Posterior cingulate gyrus (tissue), 11 donors: Measurements from ENCODE around the gene TMEM17.

Experiments used
- DNase-seq, 10 donors: peaks; one replicate each; pipeline versions ENCODE4 v3.0.0 to v3.0.0-alpha.2; 2020 to 2021; ENCODE audit warnings: mixed read lengths in 3 of 10
- intact Hi-C: fragments of 100-400 bp; cut with DNase I; formaldehyde crosslinking; loops from one replicate; pipeline ENCODE4 v1.15.1; 2023

The TMEM17 gene

DNA sequence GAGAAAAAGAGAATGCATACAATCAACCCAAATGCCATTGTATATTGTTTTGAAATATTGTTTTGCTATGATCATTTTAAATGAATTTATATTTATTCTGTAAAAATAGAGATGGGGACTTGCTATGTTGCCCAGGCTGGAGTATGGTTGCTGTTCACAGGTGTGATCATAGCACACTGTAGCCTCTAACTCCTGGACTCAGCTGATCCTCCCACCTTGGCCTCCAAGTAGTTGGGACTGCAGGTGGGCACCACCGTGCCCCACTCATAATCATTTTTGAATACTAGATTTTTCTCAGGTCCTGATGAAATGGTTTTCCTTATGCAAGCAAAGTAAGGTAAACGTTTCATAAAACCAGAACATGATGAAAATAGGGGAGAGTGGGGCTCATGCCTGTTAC lies 46.3 kb downstream of the TMEM17 start:
- intact Hi-C loops = loop anchor here (5.0 kb wide), 3 partner anchors 48 to 1028 kb away; partner anchors contain the start of genes EHBP1 and TMEM17
- no peak for DNase-seq

DNA sequence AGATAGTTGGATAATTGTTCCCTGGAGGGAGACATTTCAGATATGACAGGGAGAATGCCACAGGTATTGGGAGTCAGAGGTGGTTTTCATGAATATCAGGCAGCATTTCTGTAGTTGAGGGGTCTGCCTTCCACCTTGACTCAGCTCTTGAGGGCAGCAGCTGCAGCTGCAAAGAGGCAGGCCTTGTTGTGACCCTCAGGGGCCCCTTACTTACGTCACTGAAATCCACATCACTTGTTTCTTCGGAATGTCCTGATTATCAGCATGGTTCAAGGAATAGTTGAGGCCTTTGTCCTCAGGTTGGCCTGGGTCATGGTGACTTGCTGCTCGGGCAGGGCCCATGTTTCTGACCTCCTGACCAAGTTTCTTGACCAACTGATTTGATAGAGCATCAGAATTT lies 46.9 kb downstream of the TMEM17 start:
- DNase-seq = no peak

DNA sequence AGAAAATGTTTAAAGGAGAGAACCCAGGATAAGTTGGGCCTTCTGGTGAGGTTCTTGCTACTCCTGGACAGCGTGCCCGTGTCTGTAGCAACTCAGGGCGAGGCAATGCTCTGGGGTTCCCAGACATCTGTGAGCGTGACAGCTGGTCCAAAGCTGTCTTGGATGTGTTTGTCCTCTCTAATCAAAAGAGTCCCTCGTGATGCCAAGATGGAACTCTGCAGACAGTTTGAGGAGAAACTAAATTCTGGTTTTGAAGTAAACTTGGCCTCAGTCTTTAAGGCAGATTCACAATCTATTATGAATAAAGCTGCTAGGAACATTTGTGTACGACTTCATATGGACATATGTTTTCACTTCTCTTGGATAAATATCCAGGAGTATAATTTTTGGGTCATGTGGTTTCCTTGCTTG lies 47.3 kb downstream of the TMEM17 start:
- intact Hi-C loops = loop anchor here (5.0 kb wide), 2 partner anchors 49 to 1029 kb away; partner anchors contain the start of gene TMEM17
- no peak for DNase-seq

More for the DNA sequence above, 46.9 kb downstream of the TMEM17 start:
- intact Hi-C loops = loop anchor here (5.0 kb wide), 2 partner anchors 48 to 1028 kb away; partner anchors contain the start of gene TMEM17

DNA sequence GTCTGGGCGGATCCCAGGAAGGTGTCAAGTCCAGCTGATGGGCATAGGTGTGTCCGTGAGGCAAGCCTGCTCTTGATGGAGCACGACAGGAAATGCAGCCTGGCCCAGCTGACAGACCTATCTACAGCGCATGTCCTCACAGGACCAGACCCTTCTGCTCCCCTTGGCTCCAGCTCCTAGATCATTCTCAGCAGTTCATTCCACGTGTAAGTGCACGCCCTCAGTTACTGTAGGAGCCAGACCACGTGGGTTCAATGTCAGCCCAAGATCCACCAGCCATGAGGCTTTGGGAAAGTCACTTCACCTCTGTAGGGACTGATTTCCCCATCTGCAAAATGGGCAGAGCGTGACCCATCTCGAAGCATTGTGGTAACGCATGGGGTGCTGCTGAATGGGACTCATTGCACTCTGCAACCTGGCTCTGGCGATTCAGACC lies 47.8 kb downstream of the TMEM17 start:
- intact Hi-C loops = loop anchor here (5.0 kb wide), 2 partner anchors 49 to 1029 kb away; partner anchors contain the start of gene TMEM17

DNA sequence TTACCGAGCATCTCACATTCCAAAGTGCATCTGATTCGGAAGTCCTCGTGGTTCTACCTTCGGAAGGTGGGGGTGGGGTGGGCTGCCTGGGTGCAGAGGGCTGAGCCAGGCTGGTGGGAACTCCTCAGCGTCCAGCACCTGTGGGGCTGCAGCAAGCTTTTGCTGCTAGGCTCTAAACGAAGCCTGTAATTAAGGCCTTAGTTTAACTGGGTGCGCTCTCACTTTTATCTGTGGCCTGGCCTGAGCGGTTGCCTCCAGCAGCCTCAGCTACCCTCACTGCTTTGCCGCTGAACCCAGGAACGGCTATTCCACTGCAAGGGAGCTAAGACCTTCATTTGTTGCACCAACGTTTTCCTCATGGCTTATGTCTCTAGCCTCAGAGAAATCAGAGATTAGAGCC lies 48.4 kb downstream of the TMEM17 start:
- intact Hi-C loops = loop anchor here (1.0 to 5.0 kb wide), 4 partner anchors 50 to 1030 kb away; partner anchors contain the start of gene TMEM17
- no peak for DNase-seq

More for the DNA sequence above, 47.8 kb downstream of the TMEM17 start:
- DNase-seq = no peak

DNA sequence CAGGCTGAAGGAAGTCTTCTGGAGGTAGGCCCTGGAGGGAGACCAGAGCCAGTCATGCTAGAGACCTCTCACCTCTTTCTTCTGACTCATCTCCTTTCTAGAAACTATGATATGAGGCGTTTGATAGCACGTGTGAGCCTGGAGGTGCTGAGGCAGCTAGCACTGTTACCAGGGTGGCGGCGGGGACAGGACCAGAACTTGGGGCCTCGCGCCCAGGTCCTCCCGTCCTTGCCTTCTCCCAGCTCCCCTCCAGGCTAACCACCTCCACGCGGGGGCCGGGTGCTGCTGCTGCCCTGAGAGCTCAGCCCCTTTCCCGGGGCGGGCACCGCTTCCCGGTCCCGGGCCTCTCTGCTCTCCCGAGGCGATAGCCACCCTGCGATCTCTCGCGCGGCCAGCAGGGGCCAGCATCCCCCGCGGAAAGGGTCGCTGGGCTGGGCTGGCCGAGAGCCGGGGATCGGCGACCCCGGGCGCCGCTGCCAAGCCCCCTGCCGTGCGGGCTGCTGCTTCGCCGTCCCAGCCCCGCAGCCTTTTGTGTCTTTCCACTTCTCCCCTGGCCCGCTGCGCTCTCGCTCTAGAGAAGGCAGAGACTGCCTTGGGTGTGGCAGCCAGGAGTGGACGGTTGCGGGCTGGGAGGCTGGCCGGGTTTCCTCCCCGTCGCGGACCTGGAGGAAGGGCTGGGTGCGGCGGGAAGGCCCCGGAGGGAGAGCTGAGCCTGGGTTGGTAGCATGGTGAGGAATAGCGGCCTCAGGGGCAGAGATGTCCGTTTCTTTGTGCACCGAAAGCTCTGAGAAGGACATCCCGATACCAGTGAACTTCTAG lies 49.1 kb downstream of the TMEM17 start:
- intact Hi-C loops = loop anchor here (1.0 to 5.0 kb wide), 4 partner anchors 50 to 1030 kb away; partner anchors contain the start of gene TMEM17
- peak; percentile 60 to 96 (median 78) for DNase-seq

DNA sequence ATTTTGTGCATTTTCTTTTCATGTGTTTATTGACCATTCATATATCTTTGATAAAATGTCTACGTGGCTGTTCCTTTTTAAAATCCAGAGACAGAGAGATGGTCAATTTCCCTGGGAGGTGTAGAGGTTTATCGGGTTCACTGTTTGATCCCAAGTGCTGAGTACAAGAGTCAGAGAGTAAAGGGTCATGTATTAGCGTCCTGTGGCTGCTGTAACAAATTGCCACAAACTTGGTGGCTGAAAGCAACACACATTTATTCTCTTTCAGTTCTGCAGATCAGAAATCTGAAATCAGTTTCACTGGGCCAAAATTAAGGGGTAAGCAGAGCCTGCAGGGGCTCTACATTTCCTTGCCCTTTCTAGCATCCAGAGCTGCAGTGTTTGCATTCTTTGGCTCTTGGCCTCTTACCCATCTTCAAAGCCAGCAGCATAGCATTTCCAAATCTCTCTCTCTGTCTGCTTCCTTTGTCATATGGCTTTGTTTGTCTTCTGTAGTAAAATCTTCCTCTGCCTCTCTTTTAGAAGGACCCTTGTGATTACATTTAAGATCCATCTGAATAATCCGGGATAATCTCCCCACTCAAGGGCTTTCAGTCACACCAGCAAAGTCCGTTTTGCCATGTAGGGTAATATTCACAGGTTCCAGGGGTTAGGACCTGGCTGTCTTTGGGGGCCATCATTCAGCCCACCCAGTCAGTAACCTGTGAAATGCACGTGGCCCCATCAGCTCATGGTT lies 49.9 kb downstream of the TMEM17 start:
- intact Hi-C loops = loop anchor here (5.0 kb wide), 2 partner anchors 51 to 1031 kb away; partner anchors contain the start of gene TMEM17
- DNase-seq = no peak

DNA sequence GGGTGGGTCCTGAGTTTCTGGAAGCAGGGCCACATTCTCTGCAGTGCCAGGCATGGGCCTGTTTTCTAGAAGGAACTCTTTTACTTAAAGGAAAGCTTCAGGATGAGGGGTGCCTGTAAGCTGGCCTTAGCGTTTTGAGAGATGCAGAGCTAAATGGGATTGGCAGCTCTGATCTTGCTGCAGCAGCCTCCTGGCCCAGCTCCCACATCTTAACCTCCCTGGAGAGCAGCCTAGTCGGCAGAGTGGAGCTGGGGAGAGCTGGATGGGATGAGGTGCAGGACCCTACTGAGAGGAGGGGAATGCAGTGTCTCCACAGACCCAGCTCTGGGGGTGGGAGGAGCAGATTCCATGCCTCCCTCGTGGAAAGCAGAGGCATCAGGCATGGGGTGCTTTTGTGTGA lies 52.0 kb downstream of the TMEM17 start:
- intact Hi-C loops = no loop called here
- DNase-seq = no peak

DNA sequence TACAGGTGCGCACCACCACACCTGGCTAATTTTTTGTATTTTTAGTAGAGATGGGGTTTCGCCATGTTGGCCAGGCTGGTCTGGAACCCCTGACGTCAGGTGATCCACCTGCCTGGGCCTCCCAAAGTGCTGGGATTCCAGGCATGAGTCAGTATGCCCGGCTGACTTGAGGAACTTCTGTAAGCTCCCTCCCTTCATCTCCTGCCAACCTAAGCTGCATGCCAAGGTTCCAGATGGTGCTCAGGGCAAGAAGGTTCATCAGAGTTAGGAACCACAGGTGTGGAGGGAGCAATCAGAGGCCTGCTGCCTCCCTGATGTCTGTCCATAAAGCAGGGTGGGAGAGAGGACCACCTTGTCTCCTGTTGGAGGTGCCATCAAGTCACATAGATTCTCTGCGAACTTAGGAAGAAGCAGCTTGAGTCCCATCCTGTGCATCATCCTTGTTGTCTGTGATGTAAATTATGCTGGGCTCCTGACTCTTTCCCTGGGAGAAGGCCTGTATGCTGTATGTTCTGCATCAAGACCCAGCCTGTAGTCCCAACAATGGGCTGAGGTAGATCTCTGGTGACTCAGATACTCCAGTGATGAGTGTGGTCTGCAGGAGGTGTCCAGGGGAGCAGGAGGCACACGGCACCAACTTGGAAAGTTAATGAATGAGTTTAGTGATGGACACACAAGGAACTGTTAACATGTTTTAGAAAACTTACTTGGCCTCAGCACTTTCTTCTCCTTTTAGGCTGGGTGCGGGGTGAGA lies 53.1 kb downstream of the TMEM17 start:
- intact Hi-C loops = no loop called here
- DNase-seq = no peak

DNA sequence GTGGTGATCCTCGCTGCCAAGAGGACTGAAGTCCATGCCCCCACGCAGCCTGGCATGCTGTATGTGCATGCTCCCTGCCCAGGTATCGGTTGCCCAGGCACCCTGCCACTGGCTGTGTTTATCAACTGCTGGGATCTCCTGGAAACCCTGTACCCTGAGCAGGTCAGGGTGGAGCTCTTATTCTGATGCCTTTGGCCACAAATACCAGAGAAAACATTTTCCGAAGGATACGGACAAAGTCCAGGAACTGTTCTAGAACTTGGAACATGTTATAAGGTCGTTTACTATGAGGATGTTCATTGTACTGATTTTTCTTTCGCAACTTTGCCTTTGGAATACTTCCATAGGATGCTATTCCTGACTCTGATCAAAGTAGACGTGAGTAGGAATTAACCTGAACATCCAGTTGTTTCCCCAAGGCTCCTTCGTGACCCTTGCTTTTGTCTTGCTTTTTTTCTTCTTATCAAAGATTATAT lies 55.2 kb downstream of the TMEM17 start:
- DNase-seq = no peak
- intact Hi-C loops = no loop called here
